ENCODE measurements around the gene KCNT1.
"Not testable (repeated sequence)": the region's sequence is repeated elsewhere in the genome, so short reads cannot be mapped to it uniquely, and the experiment has no call there.

The KCNT1 gene

GRCh38 chr9:135701959-135702721, at the start of gene KCNT1:
Gene KCNT1, plus strand, starts transcription at chr9:135702185. Its CDS starts 74 bp downstream, at chr9:135702259.
- peak; percentile 46 to 71 (median 52) for DNase-seq

- no peak for DNase-seq
These were observed 46.7 kb upstream of the KCNT1 start for GRCh38 chr9:135655317-135655716.

GRCh38 chr9:135657416-135657815, 44.6 kb upstream of the KCNT1 start:
- DNase-seq, result no peak

GRCh38 chr9:135659252-135659651, 42.7 kb upstream of the KCNT1 start:
- no peak for DNase-seq

GRCh38 chr9:135660407-135660806, 41.6 kb upstream of the KCNT1 start:
- DNase-seq, result no peak

GRCh38 chr9:135661816-135662560, 40.0 kb upstream of the KCNT1 start:
- no peak for DNase-seq

- DNase-seq, result no peak
These were observed 39.1 kb upstream of the KCNT1 start, which contains the start of gene LCN9 for GRCh38 chr9:135662758-135663450. Gene LCN9, plus strand, starts transcription at chr9:135663309. Its CDS starts 13 bp downstream, at chr9:135663322.

DNA sequence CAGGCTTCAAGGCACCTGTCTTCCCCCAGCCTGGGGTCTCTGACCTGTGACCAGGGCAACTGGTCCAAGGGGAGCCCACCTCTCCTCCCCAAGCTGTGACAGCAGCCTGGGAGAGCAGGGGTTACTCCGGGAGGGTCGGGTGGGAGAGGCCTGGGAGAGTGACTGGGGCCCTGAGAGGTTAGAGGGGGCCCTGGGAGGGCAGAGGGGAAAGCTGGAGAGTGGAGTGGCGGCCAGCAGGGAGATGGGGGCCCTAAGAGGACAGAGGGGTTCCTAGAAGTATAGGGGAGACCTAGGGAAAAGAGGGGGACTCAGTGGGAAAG, 38.6 kb upstream of the KCNT1 start:
- no peak for DNase-seq

DNA sequence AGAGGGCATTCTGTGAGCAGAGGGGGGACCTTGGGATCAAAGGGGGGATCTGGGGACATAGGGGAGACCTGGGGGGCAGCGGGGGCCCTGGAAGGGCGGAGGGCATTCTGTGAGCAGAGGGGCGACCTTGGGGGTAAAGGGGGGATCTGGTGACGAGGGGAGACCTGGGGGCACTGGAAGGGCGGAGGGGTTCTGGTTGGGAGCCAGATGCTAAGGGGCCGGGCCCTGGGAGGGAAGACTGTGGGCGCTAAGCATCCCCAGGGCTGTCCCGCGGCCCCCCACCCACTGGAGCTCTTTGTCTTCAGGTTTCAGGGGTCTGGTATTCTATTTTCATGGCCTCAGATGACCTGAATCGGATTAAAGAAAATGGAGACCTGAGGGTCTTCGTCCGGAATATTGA, 38.1 kb upstream of the KCNT1 start:
- DNase-seq, result no peak

DNA sequence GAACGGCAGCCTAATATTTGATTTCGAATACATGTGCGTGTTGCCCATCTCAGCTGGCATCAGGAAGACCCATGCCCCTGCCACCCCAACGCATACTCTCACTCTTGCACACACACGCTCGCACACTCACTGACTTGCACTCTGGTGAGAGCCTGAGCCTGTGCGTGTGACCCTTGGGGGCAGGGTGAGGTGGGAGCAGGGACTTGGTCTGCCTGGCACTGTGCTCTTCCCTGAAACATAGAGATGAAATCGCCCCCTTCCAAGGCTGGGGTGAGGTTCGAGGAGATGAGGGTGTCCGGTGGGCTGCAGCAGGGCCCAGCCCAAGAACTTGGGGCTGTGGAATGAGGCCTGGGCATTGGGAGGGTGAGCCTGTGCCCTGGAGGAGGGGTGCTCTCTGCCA, 37.7 kb upstream of the KCNT1 start:
- no peak for DNase-seq

GRCh38 chr9:135664801-135665794, 36.9 kb upstream of the KCNT1 start:
- no peak for DNase-seq

DNA sequence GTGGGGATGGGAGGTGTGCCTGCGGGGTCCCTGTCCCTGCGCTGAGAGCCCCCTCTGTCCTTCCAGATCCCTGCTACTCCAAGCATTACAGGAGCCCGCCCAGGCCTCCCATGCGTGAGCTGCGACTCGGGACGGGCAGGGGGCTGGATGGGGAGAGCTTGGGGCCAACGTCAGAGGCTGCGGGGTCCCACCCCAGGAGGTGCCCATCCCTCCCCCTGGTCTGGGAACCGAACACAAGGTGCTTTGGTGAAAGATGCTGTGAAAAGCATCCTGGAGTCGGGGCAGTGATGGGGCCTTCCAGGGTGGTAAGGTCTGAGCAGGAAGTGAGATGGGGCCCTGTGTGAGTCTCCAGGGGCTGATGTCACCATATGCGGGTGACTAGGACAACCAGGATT, 36.2 kb upstream of the KCNT1 start:
- DNase-seq, result no peak

DNA sequence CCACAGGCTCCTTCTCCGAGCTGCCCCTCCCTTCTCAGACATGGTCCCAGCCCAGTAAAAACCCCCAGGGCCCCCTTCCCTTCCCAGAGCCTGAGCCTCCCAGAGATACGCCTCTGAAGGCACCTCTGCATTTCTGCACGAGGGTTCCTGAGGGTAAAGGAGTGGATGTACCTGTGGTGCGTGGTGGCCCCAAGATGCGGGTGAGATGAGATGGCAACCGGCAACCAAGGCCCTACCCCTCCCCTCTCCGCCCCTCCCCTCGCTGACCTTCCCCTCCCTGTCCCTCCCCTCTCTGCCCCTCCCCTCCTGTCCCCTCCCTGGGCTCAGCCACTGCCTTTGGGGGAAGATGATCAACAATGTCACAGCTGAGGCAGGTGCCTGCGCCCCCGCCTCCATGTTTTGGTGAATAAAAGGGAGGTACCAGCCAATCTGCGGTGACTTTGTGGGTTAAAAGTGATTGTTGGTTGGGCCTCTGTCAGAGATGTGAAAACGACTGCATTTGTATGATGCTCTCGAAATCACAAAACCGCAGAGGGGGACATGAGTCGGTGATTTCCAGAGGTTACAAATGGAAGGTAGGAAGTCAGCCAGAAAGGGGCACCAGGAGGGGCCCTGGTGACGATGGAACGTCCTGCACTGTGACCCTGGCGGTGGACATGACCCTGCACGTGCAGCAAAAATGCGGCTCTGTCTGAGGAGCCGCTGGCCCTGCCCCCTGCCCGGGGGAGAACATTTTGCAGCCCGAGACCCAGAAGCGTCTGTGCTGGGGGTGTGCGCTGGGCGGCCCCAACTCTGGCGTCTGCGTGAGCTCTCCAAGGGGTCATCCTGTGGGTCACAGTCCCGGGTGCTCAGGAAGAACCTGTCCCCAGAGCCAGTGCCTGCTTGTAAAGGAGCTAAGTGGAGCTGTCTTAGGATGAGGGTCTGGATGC, 35.2 kb upstream of the KCNT1 start:
- DNase-seq, result no peak

GRCh38 chr9:135667463-135668001, 34.5 kb upstream of the KCNT1 start:
- no peak for DNase-seq

DNA sequence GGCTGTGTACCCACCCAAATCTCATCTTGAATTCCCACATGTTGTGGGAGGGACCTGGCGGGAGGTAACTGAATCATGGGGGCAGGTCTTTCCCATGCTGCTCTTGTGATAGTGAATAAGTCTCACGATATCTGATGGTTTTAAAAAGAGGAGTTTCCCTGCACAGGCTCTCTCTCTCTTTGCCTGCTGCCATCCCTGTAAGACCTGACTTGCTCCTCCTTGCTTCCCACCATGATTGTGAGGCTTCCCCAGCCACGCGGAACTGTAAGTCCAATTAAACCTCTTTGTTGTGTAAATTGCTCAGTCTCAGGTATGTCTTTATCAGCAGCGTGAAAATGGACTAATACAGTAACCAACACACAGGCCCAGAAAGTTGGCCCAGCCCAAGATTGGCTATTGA, 33.0 kb upstream of the KCNT1 start:
- DNase-seq, result not testable (repeated sequence)

GRCh38 chr9:135669616-135670285, 32.2 kb upstream of the KCNT1 start:
- no peak for DNase-seq

- DNase-seq, result no peak
These were observed 31.0 kb upstream of the KCNT1 start for GRCh38 chr9:135670721-135671590.

DNA sequence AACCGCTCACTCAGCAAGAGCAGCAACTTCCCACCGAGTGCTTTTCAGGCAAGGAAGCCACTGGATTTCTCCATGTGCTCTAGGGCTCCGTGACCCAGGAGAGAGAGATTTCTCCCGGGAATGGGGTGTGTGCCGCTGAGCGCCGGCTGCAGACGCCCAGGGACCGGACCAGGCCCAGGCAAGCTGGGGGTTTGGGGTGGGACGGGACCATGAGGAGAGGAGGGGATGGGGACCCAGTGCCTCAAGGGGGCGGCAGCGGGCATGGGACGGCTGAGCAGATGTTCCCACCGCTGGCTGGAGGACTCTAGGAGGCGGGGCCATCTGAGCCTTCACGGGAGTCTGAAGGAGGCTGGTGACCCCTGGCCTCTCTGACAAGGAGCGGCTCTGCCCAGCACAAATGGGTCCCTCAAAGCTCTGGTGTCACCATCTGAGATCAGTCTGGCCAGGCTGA, 30.4 kb upstream of the KCNT1 start:
- no peak for DNase-seq

DNA sequence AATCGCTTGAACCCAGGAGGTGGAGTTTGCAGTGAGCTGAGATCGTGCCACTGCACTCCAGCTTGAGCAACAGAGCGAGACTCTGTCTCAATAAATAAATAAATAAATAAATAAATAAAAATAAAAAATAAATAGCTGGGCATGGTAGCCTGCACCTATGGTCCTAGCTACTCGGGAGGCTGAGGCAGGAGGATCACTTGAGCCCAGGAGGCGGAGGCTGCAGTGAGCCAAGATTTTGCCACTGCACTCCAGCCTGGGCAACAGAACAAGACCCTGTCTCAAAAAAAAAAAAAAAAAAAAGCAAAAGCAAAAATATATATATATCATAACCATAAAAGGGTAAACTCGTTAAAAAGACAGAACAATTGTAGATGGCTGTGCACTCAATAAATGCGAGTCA, 29.2 kb upstream of the KCNT1 start:
- not testable (repeated sequence) for DNase-seq
